Mesenteric fat pad (tissue), 1 donor: ENCODE data around the gene HOXB4. TPM values are rescaled to one million over a fixed set of nuclear protein-coding genes. Genes with fewer than 3 reads are reported as not detected.

Experiments used
- DNase-seq: peaks from one replicate; pipeline ENCODE4 v3.0.0-alpha.2; 2020; ENCODE audit warnings: low spot score
- total RNA-seq: library from RNA; stranded (reverse); fragmentation: NEBNext Ultra II Directional; extraction: Animal tissue kit (Norgen Biotek cat#: 25700); gene quantifications from one replicate; pipeline ENCODE4 v1.2.1, GENCODE V29; 2021
- donor health status: DM: yes; HTN: yes; CAD: no.

HOXB4 gene
- total RNA-seq, 1 donor from 2014 or later, result 5.7 TPM

- DNase-seq, result no peak
Observed at GRCh38 chr17:48615047-48615962, 37.2 kb upstream of the HOXB4 start, which contains the start of gene HOXB8. TSS of gene HOXB8 (minus strand) at chr17:48615292. CDS start at chr17:48614704, 588 bp downstream.

GRCh38 chr17:48613862-48614694, 35.9 kb upstream of the HOXB4 start:
- DNase-seq, result no peak

- no peak for DNase-seq
Observed at GRCh38 chr17:48612854-48613691, 34.9 kb upstream of the HOXB4 start.

GRCh38 chr17:48612456-48612853, 34.3 kb upstream of the HOXB4 start:
- no peak for DNase-seq

GRCh38 chr17:48611681-48612455, 33.7 kb upstream of the HOXB4 start:
- DNase-seq, result no peak

- no peak for DNase-seq
Observed at GRCh38 chr17:48611213-48611612, 33.1 kb upstream of the HOXB4 start.

- no peak for DNase-seq
Observed at GRCh38 chr17:48610282-48611211, 32.4 kb upstream of the HOXB4 start, which contains the start of gene HOXB7. TSS of gene HOXB7 (minus strand) at chr17:48611017. CDS start at chr17:48610918, 99 bp downstream.

- DNase-seq, result no peak
Observed at GRCh38 chr17:48609759-48610281, 31.7 kb upstream of the HOXB4 start.

- DNase-seq, result no peak
Observed at GRCh38 chr17:48609033-48609432, 30.9 kb upstream of the HOXB4 start.

- DNase-seq, result no peak
Observed at GRCh38 chr17:48608494-48608834, 30.3 kb upstream of the HOXB4 start.

GRCh38 chr17:48606892-48607614, 28.9 kb upstream of the HOXB4 start:
- no peak for DNase-seq

GRCh38 chr17:48605991-48606891, 28.1 kb upstream of the HOXB4 start:
- no peak for DNase-seq

GRCh38 chr17:48605409-48605919, 27.3 kb upstream of the HOXB4 start:
- DNase-seq, result no peak

- no peak for DNase-seq
Observed at GRCh38 chr17:48604770-48605329, 26.7 kb upstream of the HOXB4 start, which contains the start of gene HOXB6. TSS of gene HOXB6 (minus strand) at chr17:48604986. CDS start at chr17:48598150, 6,836 bp downstream.

GRCh38 chr17:48603959-48604769, 26.0 kb upstream of the HOXB4 start:
- DNase-seq, result peak; percentile 89
